PC-9 (cell line): ENCODE measurements around the gene KIF2A. TPM values are rescaled to one million over a fixed set of nuclear protein-coding genes. Genes with fewer than 3 reads are reported as not detected.

ENCODE experiments used
- BruUV-seq: library from RNA; stranded (reverse); fragments of 400-500 nt; replicated peaks from 2 replicates; lab custom pipeline; 2021; lab: Mats Ljungman, UMichigan
- CTCF ChIA-PET: fragments of 300-600 bp; sonication (Branson Sonifier 250); formaldehyde crosslinking; loops from one replicate; lab custom pipeline; 2022; ENCODE audit warnings: antibody characterized with exemption; lab: Charles Lee
- POLR2A ChIA-PET: fragments of 300-600 bp; sonication (Branson Sonifier 250); formaldehyde crosslinking; loops from one replicate; lab custom pipeline; 2022; ENCODE audit warnings: antibody characterized with exemption; ENCODE audit not compliant: unreplicated experiment; lab: Charles Lee
- DNase-seq, 2 experiments: peaks; one replicate each; pipeline versions ENCODE4 v3.0.0 to v3.0.0-alpha.2; 2015 to 2022; ENCODE audit warnings: mixed read lengths in 1 of 2
- H2AFZ ChIP-seq: fragments of 200-600 bp; sonication (generic); 2 replicates; pipeline ENCODE4 v1.8.1; 2017; ENCODE audit warnings: antibody characterized with exemption
- H3F3A ChIP-seq: fragments of 200-600 bp; sonication (generic); 2 replicates; pipeline ENCODE4 v1.8.1; 2017; ENCODE audit warnings: antibody characterized with exemption, mild to moderate bottlenecking, low read depth; ENCODE audit not compliant: insufficient read depth
- H3K27ac ChIP-seq: fragments of 200-600 bp; sonication (generic); 2 replicates; pipeline ENCODE4 v1.6.1; 2016; ENCODE audit warnings: mixed run types
- H3K27me3 ChIP-seq: fragments of 200-600 bp; sonication (generic); 2 replicates; pipeline ENCODE4 v1.6.1; 2016; ENCODE audit warnings: low read depth, mixed run types; ENCODE audit not compliant: insufficient read depth
- H3K36me3 ChIP-seq: fragments of 200-600 bp; sonication (generic); 2 replicates; pipeline ENCODE4 v1.6.1; 2016; ENCODE audit warnings: low read depth, mixed run types
- H3K4me1 ChIP-seq: fragments of 200-600 bp; sonication (generic); replicated peaks from 2 replicates; pipeline ENCODE4 v1.6.1; 2016; ENCODE audit warnings: mixed run types; ENCODE audit not compliant: insufficient read depth
- H3K4me2 ChIP-seq: fragments of 200-600 bp; sonication (generic); 2 replicates; pipeline ENCODE4 v1.6.1; 2017; ENCODE audit warnings: mixed run types
- H3K4me3 ChIP-seq: fragments of 200-600 bp; sonication (generic); 2 replicates; pipeline ENCODE4 v1.6.1; 2016; ENCODE audit warnings: mixed run types
- H3K79me2 ChIP-seq: fragments of 200-600 bp; sonication (generic); 2 replicates; pipeline ENCODE4 v1.6.1; 2017; ENCODE audit warnings: low read depth, mixed run types
- H3K9me2 ChIP-seq: fragments of 200-600 bp; sonication (generic); 2 replicates; pipeline ENCODE4 v1.8.1; 2017; ENCODE audit warnings: mild to moderate bottlenecking; ENCODE audit not compliant: insufficient read depth
- H3K9me3 ChIP-seq: fragments of 200-600 bp; sonication (generic); 2 replicates; pipeline ENCODE4 v1.8.1; 2016; ENCODE audit warnings: low read depth; ENCODE audit not compliant: insufficient read depth
- H4K20me1 ChIP-seq: fragments of 200-600 bp; sonication (generic); 2 replicates; pipeline ENCODE4 v1.8.1; 2017; ENCODE audit not compliant: insufficient read depth
- EZH2 ChIP-seq: fragments of 200-600 bp; sonication (generic); IDR thresholded peaks from 2 replicates; pipeline ENCODE4 v1.8.0; 2017; ENCODE audit warnings: antibody characterized with exemption, low read depth
- intact Hi-C: fragments of 100-400 bp; cut with micrococcal nuclease; formaldehyde crosslinking; loops from one replicate; pipeline ENCODE4 v1.10.0; 2022; ENCODE audit not compliant: unreplicated experiment
- total RNA-seq: library from RNA; stranded (reverse); gene quantifications from 2 replicates; pipeline ENCODE4 v1.2.3, GENCODE V29; 2021
- TF ChIP-seq, protein P1 (sequence below): fragments of 200-600 bp; sonication (generic); conservative IDR thresholded peaks from 2 replicates; pipeline ENCODE4 v1.6.1; 2017; ENCODE audit warnings: mixed run types, antibody characterized with exemption, mild to moderate bottlenecking, moderate library complexity

The KIF2A gene
- total RNA-seq, 1 experiment from 2014 or later: 54.8 TPM

DNA sequence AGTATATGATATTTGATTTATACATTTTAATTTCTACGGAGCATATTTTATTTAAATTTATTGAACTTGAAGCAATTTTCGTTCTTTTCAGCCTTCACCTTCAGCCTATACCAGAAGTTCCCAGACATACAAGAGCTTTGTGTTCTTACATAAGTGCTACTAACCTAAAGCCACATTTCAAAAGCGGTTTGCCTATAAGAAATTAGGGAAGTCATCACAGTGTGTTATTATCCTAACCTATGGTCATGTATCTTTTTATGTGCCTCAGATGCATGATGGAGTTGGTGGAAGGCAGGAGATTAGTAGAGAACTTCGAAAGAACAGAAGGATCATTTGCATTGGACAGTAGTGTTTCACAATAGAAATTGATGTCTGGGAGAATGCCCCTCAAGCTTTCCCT is 3.1 kb downstream of the KIF2A start:
- no peak for DNase-seq
- Histone ChIP-seq H3K27me3 (no peaks in the 10 kb centered on the region), H3K79me2 (peaks cover 79% of the 10 kb centered on the region), H3K9me2 (no peaks in the 10 kb centered on the region), H3K27ac (no peak overlapping the region), H3K9me3 (no peaks in the 10 kb centered on the region), H3K4me3 (no peak overlapping the region), H4K20me1 (peaks cover 36% of the 10 kb centered on the region), H3F3A (no peaks in the 10 kb centered on the region), H3K36me3 (peaks cover 15% of the 10 kb centered on the region; the same call in 1 of the 2 replicates), H2AFZ (no peak overlapping the region), H3K4me2 (no peak overlapping the region), H3K4me1 (0 out of 2 replicates have a peak, but pooled peaks cover 7% of the 10 kb centered on the region)
- intact Hi-C loops: loop anchor here (5.0 kb wide), 1 partner anchor 78 kb away; no protein-coding TSS in a partner anchor
- POLR2A ChIA-PET: interaction anchor here (0.7 kb wide), 1 partner anchor 10 kb away, joined by 3 read pairs; no protein-coding TSS in a partner anchor
- TF ChIP-seq EZH2: no peak
- TF ChIP-seq, protein P1, sequence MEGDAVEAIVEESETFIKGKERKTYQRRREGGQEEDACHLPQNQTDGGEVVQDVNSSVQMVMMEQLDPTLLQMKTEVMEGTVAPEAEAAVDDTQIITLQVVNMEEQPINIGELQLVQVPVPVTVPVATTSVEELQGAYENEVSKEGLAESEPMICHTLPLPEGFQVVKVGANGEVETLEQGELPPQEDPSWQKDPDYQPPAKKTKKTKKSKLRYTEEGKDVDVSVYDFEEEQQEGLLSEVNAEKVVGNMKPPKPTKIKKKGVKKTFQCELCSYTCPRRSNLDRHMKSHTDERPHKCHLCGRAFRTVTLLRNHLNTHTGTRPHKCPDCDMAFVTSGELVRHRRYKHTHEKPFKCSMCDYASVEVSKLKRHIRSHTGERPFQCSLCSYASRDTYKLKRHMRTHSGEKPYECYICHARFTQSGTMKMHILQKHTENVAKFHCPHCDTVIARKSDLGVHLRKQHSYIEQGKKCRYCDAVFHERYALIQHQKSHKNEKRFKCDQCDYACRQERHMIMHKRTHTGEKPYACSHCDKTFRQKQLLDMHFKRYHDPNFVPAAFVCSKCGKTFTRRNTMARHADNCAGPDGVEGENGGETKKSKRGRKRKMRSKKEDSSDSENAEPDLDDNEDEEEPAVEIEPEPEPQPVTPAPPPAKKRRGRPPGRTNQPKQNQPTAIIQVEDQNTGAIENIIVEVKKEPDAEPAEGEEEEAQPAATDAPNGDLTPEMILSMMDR: no peak
- BruUV-seq: no TSS peak
- CTCF ChIA-PET: no interaction called here

DNA sequence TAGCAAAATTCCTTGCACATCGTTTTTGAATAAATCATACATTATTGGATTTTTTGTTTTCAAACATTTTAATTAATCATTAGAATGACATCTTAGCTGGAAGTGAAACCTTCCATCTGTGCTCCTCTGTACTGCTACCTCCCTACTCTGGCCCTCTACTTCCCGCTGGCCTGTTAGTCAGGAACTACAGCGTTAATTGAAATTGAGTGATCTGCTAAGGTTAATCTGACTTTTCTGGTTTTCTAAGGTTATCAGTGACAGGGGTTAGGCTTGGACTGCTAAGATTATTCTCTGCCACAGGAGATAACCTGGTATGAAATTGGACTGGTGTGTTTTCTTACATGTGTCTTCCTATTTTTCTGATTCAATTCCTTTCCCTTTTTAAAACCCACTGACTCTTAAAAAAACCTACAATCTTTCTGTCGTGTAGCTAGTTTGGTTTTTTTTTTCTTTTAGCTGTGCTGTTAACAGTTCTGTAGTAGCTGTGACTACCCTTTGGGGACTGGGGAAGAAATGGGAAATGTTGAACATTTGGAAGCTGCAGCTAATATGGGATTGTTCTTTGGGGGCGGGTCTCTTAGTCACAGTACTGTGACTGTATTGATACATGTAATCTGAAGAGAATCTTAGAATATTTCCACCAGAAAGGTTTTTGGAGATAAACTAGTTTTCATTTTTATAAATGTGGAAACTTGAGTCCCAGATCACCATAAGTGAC is 4.6 kb downstream of the KIF2A start:
- TF ChIP-seq, protein P1: no peak
- TF ChIP-seq EZH2: no peak
- Histone ChIP-seq H3K27me3 (no peaks in the 10 kb centered on the region), H3K9me2 (no peaks in the 10 kb centered on the region), H3K9me3 (no peaks in the 10 kb centered on the region), H2AFZ (no peak overlapping the region), H3K36me3 (peaks cover 15% of the 10 kb centered on the region; the same call in 1 of the 2 replicates), H3F3A (0 out of 2 replicates have a peak, but pooled peaks cover 5% of the 10 kb centered on the region), H3K79me2 (peaks cover 93% of the 10 kb centered on the region), H3K27ac (no peak overlapping the region), H3K4me2 (no peak overlapping the region), H3K4me1 (0 out of 2 replicates have a peak, but pooled peaks cover 1% of the 10 kb centered on the region), H4K20me1 (peaks cover 45% of the 10 kb centered on the region), H3K4me3 (no peak overlapping the region)
- BruUV-seq: no TSS peak
- ChIA-PET CTCF (no interaction called here), POLR2A (no interaction called here)
- intact Hi-C loops: no loop called here
- DNase-seq: no peak

DNA sequence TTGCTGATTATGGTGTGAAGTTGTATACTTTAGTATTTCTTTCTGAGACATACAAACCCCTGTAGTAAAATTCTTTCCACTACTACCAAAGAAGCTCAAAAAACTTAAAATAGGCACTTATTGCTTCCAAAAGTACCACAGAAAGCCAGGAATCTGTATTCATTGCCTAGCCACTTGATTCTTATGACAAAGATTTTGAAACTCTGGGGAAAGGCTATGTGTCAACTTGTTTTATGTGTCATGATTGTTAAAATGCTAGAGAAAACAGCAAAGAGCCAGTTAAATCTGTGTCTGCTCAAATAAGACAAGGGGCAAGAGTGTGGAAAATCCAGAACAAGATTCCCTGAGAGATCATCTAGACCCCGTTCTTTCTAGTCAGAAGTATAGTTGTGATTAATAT is 6.0 kb downstream of the KIF2A start:
- Histone ChIP-seq H3K9me3 (no peaks in the 10 kb centered on the region), H4K20me1 (peaks cover 56% of the 10 kb centered on the region), H2AFZ (no peak overlapping the region), H3K79me2 (peaks cover 100% of the 10 kb centered on the region), H3K4me2 (no peak overlapping the region), H3K4me3 (no peak overlapping the region), H3K27me3 (no peaks in the 10 kb centered on the region), H3K9me2 (no peaks in the 10 kb centered on the region), H3K36me3 (peaks cover 15% of the 10 kb centered on the region; the same call in 1 of the 2 replicates), H3K27ac (no peak overlapping the region), H3F3A (0 out of 2 replicates have a peak, but pooled peaks cover 10% of the 10 kb centered on the region), H3K4me1 (no peaks in the 10 kb centered on the region)
- POLR2A ChIA-PET: no interaction called here
- CTCF ChIA-PET: no interaction called here
- TF ChIP-seq EZH2: no peak
- TF ChIP-seq, protein P1: no peak
- no TSS peak for BruUV-seq
- no peak for DNase-seq
- intact Hi-C loops: no loop called here
